ENCODE results near the gene SEZ6L2.
"Not testable (repeated sequence)": the region's sequence is repeated elsewhere in the genome, so short reads cannot be mapped to it uniquely, and the experiment has no call there.

Gene SEZ6L2

GRCh38 chr16:29849505-29849904 lies 49.8 kb downstream of the SEZ6L2 start:
- no peak for DNase-seq

DNA sequence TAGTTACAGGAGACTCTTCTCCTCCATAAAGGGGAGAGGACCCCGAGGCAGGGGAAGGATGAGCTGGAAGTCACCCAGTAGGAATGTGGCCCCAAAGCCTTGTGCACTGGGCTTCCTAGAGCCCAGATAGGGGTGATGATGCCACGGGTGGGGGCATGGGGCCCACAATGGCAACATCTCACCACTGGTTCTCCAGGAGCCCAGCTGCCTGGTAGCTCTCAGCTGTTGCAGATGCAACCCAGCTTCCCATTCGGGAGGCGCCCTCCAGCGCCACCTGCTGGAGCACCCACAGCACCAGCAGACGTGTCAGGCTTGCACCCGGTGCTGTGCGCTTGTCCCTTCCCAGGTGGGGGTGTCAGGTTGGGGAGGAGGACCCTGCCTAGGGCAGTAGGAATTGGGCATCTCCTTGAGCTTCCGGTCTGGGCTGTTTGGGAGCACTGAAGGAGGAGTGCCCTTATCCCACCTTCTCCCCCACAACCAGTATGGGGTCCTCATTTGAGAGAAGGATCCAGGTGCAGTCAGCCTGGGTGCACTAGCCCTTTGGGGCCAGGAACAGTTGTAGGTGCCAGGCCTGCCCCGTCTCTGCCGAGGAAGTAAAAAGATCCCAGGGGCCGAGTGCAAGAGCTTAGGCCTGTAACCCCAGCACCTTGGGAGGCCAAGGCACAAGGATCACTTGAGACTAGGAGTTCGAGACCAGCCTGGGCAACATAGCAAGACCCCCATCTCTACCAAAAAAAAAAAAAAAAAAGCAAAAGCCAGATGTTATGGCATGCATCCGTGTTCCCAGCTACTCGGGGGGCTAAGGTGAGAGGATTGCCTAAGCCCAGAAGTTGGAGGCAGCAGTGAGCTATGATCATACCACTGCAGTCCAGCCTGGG lies 50.7 kb downstream of the SEZ6L2 start:
- peak; percentile 63 for DNase-seq

GRCh38 chr16:29845656-29846055 lies 53.7 kb downstream of the SEZ6L2 start:
- no peak for DNase-seq

DNA sequence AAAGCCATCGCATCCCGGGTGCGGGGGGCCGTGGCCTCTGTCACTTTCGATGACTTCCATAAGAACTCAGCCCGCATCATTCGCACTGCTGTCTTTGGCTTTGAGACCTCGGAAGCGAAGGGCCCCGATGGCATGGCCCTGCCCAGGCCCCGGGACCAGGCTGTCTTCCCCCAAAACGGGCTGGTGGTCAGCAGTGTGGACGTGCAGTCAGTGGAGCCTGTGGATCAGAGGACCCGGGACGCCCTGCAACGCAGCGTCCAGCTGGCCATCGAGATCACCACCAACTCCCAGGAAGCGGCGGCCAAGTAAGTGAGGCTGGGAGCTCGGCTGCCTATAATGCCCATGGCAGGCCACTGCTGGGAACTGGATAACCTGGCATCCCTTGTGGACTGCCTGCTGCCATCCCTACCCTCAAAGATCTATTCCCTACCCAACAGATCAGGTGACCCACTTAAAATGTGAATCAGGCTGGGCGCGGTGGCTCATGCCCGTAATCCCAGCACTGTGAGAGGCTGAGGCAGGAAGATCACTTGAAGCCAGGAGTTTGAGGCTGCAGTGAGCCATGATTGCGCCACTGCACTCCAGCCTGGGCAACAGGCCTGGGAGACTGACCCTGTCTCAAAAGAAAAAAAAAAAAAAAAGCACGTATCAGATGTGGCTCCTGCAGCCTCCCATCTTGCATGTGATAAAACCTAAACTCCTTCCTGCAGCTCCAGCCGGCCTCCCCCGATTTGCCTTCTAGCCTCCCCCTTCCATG lies 54.6 kb downstream of the SEZ6L2 start:
- DNase-seq, result no peak

GRCh38 chr16:29843931-29844330 lies 55.4 kb downstream of the SEZ6L2 start:
- no peak for DNase-seq

- DNase-seq, result no peak
Observed at GRCh38 chr16:29842732-29843346, 56.5 kb downstream of the SEZ6L2 start.

- no peak for DNase-seq
Observed at GRCh38 chr16:29841631-29842030, 57.7 kb downstream of the SEZ6L2 start.

DNA sequence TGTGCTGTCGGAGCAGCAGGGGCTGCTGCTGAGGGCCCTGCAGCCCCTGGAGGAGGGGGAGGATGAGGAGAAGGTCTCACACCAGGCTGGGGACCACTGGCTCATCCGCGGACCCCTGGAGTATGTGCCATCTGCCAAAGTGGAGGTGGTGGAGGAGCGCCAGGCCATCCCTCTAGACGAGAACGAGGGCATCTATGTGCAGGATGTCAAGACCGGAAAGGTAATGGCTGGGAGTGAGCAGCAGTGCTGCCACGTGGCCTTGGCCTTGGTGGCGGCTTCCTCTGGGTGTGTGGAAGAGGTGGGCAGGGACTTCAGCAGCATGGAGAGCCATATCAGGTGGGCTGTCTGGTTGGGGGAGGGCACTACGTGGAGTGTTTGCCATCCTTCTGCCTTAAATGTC lies 59.1 kb downstream of the SEZ6L2 start:
- DNase-seq, result no peak

- no peak for DNase-seq
Observed at GRCh38 chr16:29839822-29840221, 59.5 kb downstream of the SEZ6L2 start.

- DNase-seq, result no peak
Observed at GRCh38 chr16:29837841-29838240, 61.5 kb downstream of the SEZ6L2 start.

DNA sequence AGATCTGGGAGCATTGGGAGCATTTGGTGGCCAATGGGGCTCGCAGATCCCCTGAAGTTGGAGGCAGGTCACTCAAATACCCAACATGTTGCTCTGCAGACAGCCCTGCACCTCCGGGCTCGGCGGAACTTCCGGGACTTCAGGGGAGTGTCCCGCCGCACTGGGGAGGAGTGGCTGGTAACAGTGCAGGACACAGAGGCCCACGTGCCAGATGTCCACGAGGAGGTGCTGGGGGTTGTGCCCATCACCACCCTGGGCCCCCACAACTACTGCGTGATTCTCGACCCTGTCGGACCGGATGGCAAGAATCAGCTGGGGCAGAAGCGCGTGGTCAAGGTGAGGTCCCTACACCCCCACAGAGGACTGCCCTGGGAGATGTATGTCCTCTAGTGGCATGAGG lies 62.7 kb downstream of the SEZ6L2 start:
- DNase-seq, result no peak

DNA sequence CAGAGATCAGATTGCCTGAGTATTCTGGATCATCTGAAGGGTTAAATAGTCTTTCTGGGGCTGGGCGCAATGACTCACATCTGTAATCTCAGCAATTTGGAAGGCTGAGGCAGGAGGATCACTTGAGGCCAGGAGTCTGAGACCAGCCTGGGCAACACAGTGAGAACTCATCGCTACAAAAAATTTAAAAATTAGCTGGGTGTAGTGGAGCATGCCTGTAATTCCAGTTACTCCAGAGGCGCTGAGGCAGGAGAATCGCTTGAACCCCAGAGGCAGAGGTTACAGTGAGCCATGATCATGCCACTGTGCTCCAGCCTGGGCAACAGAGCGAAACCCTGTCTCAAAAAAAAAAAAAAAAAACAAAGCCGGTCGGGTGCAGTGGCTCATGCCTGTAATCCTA lies 63.4 kb downstream of the SEZ6L2 start:
- DNase-seq, result no peak

GRCh38 chr16:29834079-29834478 lies 65.3 kb downstream of the SEZ6L2 start:
- no peak for DNase-seq

GRCh38 chr16:29833219-29833618 lies 66.1 kb downstream of the SEZ6L2 start:
- not testable (repeated sequence) for DNase-seq

DNA sequence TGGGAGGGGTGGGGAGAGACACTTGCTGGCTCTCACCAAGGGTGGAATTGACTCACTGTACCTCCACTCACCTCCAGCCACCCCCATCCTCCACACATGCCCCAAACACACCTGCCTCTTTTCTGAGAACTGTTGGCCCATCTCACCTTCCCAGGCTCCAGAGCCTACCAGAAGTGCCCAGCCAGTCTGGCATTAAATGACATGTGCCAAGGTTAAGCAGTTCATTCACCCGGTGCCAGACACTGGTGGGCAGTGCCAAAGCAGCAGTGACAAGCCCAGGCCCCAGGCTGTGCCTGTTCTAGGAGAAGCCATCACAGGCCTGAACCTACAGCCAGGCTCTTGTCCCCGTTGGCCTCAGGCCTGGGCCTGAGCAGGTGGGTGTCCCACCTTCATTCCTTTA lies 67.9 kb downstream of the SEZ6L2 start:
- no peak for DNase-seq

GRCh38 chr16:29830774-29831173 lies 68.6 kb downstream of the SEZ6L2 start:
- DNase-seq, result no peak

GRCh38 chr16:29826342-29826695 lies 73.0 kb downstream of the SEZ6L2 start:
- no peak for DNase-seq

DNA sequence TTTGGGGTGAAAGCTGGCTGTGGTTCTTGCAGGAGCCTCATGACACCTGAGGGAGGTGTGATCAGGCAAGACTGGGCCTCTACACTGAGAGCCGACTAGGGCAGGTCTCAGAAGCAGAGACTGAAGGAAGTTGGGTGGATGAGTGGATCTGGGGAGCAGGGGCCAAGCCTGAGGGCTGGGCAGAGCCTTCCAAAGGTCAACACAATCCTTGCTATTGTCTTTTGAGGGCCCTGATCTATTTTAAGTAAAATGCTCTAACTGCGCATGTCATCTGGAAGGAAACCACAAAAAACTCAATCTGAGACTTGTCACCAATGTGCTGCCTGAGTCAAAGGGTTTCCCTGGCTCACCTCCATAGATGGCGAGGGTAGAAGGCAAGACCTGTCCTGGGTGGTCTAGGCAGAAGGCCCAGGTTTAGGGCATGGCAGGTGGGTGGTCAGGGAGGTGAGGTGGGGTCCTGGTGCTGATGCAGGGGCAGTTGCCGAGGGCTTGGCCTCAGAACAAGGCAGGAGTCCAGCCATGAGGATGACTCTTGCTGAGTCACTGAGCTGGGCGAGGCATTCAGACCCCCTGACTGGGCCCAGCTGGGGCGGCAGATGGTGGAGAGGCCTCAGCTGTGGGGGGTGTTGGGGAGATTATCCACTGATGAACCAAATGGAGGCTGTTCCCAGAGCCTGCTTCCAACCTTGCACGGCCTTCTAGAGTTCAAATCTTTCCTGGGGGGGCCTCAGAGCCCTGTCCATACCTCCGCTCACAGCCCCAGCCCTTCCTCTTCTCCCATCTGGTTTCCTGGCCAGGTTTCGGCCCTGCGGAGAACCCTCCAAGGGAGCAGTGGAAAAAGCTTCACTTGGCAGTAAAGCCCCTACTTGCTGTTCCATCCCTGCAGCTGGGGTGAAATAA lies 74.0 kb downstream of the SEZ6L2 start:
- no peak for DNase-seq

DNA sequence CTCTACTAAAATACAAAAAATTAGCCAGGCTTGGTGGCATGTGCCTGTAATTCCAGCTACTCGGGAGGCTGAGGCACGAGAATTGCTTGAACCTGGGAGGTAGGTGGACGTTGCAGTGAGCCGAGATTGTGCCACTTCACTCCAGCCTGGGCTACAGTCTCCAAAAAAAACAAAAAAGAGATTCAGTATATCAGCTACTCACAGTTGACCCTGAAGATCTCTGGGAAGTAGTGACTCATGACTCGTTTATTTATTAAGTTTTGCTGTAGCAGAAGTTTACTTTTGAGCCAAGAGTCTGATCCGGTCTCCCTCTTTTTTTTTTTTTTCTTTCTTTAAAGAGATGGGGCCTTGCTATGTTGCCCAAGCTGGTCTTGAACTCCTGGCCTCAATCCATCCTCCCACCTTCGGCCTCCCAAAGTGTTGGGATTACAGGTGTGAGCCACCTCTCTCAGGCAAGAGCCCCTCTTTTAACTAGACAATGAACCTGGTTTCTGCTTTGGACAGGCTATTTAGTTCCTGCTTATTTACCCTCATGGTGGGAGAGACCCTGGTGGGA lies 74.7 kb downstream of the SEZ6L2 start:
- no peak for DNase-seq

DNA sequence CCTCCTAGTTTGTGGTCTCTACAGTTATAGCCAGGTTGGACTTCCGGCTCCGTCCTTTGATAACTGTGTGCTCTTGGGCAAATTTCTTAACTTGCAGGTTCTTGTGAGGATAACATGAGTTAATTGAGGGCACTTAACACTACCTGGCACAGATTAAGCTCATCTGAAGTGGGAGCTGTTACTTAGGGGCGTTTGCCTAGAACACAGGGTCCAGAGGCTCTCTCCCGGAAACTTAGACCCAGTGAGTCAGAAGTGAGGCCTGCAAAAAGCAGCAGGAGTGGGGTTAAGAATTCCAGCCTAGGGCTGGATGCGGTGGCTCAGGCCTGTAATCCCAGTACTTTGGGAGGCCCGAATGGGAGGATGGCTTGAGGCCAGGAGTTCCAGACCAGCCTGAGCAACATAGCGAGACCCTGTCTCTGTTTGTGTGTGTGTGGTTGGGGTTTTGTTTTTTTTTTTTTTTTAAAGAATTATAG lies 77.7 kb downstream of the SEZ6L2 start:
- DNase-seq, result no peak
